ENCODE measurements around the gene RCAN2.

DNA sequence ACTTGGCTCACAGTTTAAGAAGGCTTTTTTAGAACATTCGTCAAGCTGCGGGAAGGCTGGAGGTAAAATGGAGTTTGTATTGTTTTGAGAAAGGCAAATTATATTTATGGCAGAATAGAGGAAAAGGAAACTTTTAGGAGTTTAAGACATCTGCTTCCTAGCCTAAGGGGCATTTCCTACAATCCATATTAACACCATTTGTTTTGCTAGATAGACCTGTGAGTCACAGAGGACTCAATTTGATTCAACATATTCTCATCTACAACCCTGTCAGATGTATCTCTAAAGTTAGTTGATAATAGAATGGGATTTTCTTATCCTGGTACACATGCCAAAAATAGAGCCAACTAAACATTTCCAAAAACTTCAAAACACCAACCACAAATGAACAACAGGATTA is 35.0 kb downstream of the RCAN2 start:
- TF ChIP-seq ISL1 (CRISPR knock-in tag; IDR thresholded peaks at IDR 0.05) = no peak
- TF ChIP-seq ZFP3 (CRISPR knock-in tag; IDR thresholded peaks at IDR 0.05) = no peak
- no peak for TF ChIP-seq ESRRG (CRISPR knock-in tag; IDR thresholded peaks at IDR 0.05)
- TF ChIP-seq POU6F1 (CRISPR knock-in tag; IDR thresholded peaks at IDR 0.05; ENCODE audit: borderline replicate concordance, low read depth) = no peak
- TF ChIP-seq CSDC2 (CRISPR knock-in tag; IDR thresholded peaks at IDR 0.05) = no peak
- TF ChIP-seq GLIS3 (CRISPR knock-in tag; IDR thresholded peaks at IDR 0.05) = no peak
- TF ChIP-seq RARB (CRISPR knock-in tag; IDR thresholded peaks at IDR 0.05) = no peak
- TF ChIP-seq ZFP30 (CRISPR knock-in tag; IDR thresholded peaks at IDR 0.05) = no peak
- TF ChIP-seq ZNF8 (CRISPR knock-in tag; IDR thresholded peaks at IDR 0.05) = no peak
- no peak for TF ChIP-seq CREB5 (CRISPR knock-in tag; IDR thresholded peaks at IDR 0.05; ENCODE audit: low read depth)
- TF ChIP-seq TOX (CRISPR knock-in tag; IDR thresholded peaks at IDR 0.05; ENCODE audit: borderline replicate concordance) = no peak
- TF ChIP-seq, protein P1, sequence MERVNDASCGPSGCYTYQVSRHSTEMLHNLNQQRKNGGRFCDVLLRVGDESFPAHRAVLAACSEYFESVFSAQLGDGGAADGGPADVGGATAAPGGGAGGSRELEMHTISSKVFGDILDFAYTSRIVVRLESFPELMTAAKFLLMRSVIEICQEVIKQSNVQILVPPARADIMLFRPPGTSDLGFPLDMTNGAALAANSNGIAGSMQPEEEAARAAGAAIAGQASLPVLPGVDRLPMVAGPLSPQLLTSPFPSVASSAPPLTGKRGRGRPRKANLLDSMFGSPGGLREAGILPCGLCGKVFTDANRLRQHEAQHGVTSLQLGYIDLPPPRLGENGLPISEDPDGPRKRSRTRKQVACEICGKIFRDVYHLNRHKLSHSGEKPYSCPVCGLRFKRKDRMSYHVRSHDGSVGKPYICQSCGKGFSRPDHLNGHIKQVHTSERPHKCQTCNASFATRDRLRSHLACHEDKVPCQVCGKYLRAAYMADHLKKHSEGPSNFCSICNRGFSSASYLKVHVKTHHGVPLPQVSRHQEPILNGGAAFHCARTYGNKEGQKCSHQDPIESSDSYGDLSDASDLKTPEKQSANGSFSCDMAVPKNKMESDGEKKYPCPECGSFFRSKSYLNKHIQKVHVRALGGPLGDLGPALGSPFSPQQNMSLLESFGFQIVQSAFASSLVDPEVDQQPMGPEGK (CRISPR knock-in tag; IDR thresholded peaks at IDR 0.05; ENCODE audit: borderline replicate concordance) = no peak
- no peak for TF ChIP-seq OSR1 (CRISPR knock-in tag; IDR thresholded peaks at IDR 0.05)
- TF ChIP-seq ZNF70 (CRISPR knock-in tag; IDR thresholded peaks at IDR 0.05) = no peak

All from SK-N-SH treated with all-trans-retinoic acid at 6 μM for 48 hours (cell line).